EH (cell line): ENCODE data around the gene METAP1D.
"Not testable (repeated sequence)": the region's sequence is repeated elsewhere in the genome, so short reads cannot be mapped to it uniquely, and the experiment has no call there.

Experiments used
- DNase-seq: peaks from one replicate; pipeline ENCODE4 v3.0.0-alpha.2; 2015; ENCODE audit warnings: low read depth

The METAP1D gene

DNA sequence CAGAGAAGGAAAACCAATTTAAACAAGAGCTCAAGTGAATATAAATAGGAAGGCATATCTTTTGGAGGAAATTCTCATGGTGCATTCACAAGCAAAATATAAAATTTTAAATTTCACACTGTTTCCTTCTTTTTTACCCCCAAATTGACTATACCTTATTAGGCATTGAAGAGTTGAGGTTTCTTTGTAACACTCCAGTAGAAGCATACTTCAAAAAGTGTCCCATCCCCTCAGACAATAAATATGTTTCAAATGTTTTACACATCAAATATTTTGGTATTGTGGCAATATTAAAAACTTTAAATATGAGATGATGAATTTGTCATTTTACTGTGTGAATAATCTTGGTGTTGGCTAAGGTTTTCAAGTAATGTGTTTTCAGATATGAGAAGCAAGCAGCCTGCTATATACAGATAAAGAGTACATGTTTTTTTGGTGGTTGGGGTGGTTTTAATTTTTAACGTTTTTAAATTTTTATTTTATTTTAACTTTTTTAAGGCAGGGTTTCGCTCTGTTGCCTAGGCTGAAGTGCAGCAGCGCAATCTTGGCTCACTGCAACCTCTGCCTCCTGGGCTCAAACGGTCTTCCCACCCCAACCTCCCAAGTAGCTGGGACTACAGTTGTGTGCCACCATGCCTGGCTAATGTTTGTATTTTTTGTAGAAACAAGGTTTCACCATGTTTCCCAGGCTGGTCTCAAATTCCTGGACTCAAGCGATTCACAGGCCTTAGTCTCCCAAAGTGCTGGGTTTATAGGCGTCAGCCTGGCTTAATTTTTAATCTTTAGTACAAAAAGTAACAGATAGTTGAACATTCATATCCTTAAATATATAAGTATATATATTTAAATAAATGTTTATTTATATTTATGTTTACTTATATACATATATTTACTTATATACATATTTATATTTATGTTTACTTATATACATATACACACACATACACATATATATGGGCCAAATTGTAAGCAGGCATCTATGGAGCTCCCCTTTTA lies 49.1 kb downstream of the METAP1D start:
- DNase-seq, result no peak

DNA sequence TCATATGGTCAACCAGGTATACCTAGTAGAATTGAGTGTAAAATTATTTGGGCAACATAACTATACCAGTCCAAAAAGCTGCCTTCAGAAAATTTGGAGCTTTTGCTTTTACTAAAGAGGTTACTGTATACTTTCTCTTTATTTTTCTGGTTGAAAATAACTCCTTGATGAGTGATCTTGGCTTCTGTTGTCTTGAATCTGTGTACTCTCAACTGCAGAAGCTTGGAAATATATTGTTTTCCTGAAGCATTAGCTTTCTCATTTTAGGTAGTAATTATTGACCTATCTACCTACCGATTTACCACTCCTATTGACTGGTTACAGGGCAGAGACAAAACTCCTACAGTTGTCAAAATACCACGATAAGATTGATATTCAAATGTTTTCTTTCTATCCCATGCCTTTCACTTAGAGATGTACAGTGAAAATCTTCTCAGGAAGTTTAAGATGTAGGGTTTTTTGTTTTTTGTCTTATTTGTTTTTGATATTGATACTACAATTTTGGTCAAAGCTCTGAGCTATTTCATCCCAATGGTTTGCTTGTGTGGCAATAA lies 49.9 kb downstream of the METAP1D start:
- DNase-seq, result no peak

DNA sequence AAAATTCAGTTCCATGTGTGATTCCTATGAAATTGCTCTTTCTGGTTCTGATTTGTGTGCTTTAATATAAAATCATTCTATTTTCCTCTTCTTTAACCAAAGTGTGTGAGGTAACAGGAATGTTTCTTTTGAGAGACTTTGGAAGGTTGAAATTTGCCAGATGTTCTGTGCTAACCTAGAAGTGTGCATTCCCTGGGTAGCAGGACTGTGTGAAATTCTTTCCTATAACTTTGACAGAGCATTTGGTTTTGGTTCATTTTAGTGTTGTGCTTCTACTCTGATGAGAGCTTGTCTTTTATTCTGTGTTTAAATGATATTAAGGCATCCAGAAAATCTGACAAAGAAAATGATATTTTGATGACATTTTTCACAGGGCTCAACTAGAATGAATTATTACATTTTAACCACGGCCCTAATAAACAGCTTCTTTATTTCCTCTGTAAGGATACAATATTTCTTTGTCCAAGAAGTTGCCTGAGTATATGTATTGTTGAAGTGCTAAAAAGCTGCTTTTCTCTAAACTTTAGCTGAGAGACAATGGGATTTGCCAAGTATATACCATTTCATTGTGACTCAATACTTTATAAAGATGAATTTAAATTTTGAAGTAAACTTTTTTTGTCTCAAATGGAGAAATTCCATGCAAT lies 50.8 kb downstream of the METAP1D start:
- DNase-seq, result no peak

DNA sequence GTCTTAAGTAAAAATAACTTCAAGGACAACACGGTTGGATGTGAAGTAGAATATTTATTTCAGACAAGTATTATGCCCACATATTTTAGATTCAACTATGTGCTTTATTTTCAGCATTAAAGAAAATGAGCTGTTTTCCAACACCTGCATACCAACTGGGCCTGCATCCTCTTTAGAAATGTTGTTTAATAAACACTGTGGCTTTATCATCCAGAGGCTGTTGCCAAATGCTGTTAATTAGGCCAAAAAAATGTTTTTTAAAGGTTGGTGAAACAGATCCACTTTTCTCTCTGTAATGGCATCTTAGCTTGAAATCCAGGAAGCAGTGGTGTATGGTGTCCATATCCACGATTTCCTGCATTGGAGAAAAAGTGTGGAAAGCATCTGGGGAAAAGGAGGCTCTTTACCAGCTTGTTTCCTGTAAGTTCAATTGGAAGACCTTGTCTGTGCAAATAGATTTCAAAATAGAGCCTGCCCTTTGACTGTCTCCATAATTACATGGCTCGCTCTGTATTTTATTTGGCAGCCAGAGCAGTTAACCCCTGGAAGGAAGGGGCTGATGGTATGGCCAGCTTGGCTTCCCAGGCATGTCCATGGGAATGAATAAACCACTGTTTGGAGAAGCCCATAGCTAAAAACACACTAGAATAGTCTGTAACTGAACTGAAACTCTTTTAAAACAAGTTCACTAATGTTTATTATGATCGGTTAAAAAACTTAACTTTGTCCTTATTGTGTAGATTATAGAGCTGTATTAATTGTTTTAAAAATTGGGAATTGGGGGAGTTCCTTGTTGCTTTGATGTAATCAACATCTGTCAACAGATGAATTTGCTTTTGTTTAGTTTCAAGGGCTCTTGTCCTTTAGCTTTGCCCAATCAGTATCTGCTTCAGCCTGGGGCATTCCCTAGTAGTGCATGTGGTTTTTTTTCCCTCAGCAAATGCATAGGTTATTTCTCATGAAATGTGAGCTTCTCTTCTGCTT lies 52.5 kb downstream of the METAP1D start:
- peak; percentile 66 for DNase-seq

DNA sequence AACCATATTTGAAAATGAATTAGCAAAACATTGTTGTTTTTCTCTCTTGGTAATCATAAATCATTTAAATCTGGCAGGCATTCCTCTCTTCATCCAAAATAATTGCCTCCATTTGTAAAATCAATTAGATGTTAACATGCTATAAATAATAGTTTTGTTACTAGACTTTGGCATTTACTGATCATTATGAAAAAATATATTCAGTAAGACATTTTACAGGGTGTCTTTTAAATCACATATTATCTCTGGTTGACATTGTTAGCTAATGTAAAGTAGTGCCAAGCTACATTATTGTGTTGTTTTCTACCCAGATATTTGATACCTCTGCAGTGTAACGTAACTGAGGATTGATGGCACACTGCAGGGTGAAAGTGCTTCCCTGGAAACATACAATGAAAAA lies 53.7 kb downstream of the METAP1D start:
- no peak for DNase-seq

DNA sequence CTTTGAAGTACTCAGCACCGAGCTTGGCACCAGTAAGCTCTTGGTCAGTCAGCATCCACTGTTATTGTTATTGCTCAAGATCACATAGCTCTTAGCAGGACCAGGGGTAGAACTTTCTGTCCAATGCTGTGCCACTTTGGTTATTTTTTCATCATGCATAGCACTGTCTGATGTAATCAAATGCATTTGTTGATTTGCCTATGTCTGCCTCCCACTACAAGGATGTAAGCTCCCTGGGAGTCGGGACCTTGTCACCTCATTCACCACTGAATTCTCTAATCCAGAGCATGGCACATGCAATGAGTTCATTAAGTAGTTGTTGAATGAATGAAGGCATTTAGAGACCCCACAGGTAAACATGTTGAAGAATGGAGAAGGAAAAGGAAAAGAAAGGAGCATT lies 56.5 kb downstream of the METAP1D start:
- no peak for DNase-seq

DNA sequence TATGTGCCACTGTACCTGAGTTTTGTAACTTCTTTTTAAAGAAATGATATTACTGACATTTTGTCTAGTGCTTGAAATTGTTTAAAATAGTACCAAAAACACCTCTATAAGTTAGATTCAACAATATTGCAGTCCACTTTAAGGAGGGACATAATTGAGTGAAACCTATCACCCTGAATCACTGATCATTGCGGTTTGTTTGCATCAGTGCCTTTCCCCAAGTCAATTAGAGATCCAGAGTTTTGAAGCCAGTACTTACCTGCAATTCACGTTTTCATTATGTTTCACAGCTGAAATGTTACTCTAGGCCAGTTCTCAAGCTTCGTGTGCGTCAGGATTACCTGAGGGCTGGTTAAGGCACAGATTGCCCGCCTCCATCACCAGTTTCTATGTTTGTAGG lies 58.9 kb downstream of the METAP1D start:
- DNase-seq, result no peak

DNA sequence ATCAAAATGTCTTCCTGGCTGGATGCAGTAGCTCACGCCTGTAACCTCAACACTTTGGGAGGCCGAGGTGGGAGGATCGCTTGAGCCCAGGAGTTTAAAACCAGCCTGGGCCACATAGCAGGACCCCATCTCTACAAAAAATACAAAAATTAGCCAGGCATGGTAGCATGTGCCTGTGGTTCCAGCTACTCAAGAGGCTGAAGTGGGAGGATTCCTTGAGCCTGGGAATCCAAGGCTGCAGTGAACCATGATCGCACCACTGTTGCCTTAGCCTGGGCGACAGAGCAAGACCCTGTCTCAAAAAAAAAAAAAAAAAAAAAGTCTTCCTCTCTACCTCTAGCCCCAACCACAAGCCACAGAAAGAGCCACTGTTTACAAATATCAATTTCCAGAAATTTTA lies 60.4 kb downstream of the METAP1D start:
- DNase-seq, result not testable (repeated sequence)

DNA sequence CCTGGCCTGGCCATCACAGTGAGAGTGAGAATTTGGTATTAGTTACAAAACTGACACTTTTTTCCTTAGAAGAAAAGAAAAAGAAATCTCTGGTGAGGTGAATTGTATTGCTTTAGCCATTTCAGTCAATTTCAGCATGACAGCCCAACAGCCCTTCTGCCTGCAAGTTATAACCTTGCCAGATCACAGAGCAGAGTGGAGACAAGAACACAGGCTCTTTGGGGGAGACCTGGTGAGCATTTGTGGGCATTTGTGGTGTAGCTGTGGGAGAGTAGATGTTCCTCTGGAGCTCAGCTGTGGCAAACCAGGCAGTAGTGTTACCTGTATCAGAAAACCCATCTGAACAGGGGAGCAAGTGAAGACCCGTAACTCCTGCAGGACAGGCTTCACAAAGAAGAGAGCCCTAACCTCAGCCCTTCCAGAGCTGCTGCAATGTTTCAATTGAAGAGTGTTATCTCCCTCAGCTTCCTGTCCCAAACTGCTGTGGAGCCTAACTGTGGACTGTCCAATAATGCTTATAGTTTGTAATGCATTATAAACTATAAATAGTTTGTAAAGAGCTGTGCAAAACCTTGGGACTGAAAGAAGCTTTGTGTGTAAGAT lies 62.8 kb downstream of the METAP1D start:
- no peak for DNase-seq

DNA sequence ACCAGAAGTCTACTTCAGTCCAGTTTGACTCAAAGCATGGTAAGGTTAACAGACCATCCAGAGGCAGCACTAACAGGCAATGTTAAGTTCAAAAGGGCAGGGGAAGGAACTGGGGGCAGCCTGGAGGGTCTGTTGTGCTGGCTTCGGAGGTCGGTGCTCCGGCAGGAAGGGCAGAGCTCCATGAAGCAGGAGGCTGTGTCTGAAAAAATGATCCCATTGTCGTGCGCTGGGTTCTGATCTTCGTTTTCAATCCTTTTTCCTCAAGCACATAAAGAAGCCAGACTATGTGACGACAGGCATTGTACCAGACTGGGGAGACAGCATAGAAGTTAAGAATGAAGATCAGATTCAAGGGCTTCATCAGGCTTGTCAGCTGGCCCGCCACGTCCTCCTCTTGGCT lies 63.7 kb downstream of the METAP1D start:
- DNase-seq, result no peak

DNA sequence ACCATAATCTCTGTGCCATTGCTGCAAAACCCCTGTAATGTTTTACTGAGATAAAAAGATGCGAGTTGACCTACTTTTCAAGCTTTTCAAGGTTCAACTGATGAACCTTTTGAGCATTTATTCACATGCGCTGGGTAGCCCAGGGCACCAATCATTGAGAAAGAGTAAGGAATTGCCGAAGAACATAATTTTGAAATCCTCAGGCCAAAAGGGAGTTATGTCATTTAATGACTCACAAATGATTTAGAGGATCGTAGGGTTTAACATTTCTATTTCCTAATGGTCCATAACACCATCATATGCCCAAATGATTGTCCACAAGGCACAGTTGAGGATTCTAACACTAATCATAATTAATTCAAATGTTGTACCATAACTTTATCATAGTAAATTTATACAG lies 65.4 kb downstream of the METAP1D start:
- DNase-seq, result no peak

DNA sequence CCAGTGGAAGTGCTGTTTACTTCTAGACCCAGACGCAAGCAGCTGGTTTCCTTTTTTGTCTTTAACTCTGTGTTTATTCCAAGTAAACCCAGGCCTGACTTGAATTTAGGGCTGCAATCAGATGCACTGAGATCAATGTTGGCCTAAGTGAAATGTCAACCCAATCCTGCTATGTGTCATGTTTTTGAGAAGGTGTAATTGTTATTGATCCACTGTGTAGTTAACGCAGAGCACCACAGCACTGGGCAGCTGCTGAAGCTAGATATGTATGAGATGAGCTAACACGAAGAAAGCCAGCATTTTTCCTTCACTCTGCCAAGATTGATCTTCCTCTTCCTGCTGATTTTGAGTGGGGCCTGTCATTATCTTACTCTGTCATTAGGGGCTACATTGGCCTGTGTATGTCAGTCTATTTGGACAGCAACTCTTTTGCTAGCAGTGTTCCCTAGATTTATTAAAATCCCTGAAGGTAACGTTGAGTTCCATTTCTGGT lies 66.7 kb downstream of the METAP1D start:
- DNase-seq, result no peak

DNA sequence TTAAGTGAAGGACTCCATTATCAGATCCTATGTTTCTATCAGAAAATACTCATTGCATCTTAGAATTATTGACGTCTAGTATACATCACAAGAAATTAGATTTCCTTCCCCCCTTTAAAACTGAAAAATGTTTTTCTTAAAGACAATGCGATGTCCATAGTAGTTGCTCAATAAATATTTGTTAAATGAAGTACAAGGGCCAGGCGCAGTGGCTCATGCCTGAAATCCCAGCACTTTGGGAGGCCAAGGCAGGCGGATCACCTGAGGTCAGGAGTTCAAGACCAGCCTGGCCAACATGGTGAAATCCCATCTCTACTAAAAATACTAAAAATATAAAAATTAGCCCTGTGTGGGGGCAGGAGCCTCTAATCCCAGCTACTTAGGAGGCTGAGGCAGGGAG lies 68.2 kb downstream of the METAP1D start:
- not testable (repeated sequence) for DNase-seq

DNA sequence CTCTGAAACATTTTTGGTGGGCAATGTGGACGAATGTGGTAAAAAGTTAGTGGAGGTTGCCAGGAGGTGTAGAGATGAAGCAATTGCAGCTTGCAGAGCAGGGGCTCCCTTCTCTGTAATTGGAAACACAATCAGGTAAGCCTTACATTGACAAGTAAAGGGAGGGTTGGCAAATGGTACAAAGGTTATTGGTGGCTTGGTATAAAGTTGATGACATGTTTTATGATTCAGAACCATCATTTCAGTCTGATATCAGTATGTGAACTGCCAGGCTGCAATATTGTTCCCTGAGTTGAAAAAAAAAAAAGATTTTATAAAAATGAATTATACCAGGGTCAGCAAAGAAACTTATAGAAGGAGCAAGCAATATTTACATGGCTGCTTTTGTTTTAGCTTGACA lies 71.2 kb downstream of the METAP1D start:
- DNase-seq, result no peak

DNA sequence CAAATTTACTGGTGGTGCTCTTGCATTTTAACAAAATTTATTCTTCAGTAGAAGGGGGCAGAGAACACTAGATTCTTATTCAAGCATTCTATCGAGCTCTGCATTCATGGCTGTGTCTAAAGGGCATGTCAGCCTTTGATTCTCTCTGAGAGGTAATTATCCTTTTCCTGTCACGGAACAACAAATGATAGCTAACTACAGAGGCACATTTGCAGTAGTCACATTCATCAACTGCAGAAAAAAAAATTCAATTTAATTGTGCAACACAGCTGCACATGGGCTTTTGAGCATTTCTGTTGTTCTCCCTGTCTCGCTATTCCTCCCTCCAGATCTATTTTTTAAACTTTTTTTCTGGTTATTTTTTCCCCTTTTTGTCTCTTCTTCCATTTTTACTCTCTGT lies 72.5 kb downstream of the METAP1D start:
- no peak for DNase-seq

DNA sequence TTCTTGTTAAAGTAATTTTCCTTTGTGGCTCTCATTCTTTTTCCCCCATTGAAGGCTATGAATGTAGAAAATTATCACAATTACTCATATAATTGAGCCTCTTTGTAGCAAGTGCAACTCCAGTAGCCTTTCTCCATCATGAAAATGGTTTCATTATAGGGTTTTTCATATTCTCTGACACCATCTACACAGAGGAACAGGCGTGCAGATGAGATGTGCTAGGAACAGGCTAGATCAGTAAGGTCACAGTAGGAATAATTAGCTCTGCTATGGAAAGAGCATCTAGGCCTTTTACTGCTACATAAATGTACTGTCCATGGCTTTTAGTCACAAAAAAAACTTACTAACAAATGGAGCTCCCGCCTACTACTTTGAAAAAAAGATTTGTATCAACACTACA lies 73.0 kb downstream of the METAP1D start:
- no peak for DNase-seq

DNA sequence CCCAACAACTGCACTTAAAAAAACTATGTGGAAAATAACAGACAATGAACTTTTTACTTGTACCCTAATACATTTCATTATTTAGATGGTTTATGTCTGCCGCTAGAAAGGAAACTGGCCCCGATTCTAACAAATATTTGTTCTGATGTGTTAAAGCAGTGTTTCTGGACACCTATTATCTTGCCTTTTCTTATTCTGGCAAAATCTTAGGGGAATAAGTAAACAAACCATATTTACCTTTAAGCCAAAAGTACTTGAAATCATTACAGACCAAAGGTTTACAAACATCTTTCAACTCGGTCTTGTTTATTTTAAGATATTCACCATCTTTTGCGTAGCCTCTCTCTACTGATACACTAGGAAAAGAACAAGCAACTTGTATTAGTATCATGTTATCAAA lies 73.8 kb downstream of the METAP1D start:
- no peak for DNase-seq

DNA sequence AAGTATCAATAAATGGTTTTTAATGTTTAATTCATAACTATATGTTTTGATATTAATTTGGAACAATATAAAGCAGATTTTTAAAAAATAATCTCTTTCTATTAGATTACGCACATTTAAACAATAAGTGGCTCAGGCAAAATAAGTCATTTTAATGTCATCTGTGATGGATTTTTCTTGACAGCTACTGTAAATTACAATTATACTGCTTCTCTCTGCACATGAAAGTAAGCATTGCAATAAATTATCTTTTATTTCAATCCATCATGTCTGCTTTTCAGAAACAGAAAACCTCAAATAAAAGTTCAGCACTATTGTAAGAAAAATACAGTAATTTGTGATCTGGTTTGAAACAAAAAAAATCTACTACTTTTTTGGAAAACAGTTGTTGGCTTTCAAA lies 74.5 kb downstream of the METAP1D start:
- no peak for DNase-seq

DNA sequence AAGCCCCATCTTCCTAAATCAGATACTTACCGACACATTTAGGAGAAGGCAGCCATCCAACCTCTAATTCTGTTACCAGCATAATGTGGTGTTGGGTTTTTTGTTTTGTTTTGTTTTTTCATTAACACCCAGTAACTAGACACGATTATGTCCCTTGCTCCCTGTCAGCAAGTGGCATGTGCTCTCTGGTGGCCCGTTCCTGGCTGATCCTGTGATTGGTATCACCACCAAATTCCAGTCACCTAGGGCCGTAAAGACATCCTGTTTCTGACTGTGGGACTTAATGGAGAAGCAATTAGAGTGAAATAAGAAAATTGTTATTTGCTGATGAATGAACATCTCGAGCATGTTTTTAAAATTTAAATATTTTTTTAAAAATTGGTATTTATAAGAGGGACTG lies 79.7 kb downstream of the METAP1D start:
- DNase-seq, result no peak

DNA sequence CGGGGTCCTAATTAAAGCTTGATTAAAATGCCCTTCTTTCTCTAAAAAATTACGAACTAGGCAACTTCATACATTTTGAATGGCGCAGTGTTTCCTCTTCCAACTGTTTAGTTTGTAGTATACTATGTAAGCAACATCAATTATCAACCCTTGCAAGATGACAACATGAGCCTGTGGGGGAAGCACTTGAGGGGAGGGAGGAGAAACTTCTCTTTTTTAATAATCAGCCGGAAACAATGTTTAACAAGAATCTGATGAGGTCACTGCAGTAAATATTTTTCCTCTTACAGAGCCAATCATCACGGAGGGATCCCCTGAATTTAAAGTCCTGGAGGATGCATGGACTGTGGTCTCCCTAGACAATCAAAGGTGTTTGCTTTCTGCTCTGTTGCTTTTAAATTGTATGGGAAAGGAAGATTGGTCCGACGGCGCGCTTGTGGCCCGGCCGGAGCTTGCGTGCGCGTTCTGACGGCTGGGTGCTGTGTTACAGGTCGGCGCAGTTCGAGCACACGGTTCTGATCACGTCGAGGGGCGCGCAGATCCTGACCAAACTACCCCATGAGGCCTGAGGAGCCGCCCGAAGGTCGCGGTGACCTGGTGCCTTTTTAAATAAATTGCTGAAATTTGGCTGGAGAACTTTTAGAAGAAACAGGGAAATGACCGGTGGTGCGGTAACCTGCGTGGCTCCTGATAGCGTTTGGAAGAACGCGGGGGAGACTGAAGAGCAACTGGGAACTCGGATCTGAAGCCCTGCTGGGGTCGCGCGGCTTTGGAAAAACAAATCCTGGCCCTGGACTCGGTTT lies 80.3 kb downstream of the METAP1D start:
- peak; percentile 58 for DNase-seq
